ENCODE measurements around the gene CROCC2. TPM values are rescaled to one million over a fixed set of nuclear protein-coding genes. Genes with fewer than 3 reads are reported as not detected.

The CROCC2 gene
- total RNA-seq, 1 donor from 2014 or later: not detected

DNA sequence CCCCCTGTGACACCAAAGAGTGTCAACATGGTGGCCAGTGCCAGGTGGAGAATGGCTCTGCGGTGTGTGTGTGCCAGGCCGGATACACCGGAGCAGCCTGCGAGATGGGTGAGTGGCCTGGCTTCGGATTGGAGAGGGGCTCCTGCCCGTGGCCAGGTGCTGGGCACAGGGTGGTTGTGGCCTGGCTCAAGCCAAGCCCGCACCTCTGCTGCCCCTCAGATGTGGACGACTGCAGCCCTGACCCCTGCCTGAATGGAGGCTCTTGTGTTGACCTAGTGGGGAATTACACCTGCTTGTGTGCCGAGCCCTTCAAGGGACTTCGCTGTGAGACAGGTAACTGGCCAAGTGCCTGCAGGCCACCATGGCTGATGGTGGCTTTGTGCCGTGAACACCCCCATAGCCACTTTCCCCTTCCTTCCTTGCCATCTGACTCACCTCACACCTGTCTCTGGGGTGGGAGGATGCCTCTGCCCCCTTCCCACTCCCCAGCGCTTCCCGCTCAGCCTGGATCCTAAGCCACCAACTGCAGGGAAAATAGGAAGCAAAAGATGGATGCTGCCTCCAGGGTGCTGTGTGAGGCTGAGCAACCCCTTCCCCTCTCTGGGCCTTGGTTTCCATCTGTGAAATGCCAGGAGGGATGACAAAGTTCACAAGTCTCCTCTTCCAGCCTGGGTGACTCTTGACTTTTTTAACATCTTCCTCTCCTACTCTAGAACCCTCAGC, 134.1 kb downstream of the CROCC2 start:
- no peak for DNase-seq

DNA sequence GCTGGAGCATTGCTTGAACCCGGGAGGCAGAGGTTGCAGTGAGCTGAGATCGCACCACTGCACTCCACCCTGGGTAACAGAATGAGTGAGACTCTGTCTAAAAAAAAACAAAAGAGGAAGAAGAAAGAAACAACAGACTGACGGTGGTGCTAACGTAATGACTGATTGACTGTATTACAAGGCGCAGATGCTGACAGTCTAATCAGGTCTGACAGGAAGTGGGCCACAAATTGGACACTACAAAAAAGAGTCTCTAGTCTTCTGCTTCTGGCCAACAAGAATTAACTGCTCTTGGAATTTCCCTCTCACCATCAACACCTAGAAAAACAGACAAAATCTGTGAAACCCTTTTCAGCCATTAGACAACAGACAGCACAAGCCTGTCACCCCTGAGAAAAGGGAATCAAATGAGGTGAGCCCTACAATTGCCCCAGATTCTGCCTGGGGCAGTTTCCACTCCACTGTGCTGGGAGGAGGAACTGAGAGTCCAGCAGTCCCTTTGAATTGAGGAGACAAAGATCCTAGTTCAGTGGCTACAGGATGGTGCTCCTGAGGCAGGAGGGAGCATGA, 135.5 kb downstream of the CROCC2 start:
- no peak for DNase-seq

Other genes starting within 250 kb of the CROCC2 start
- gene AQP12B, start 223.5 kb upstream of the CROCC2 start, total RNA-seq: not detected in 2 replicates
- gene AQP12A, start 214.5 kb upstream of the CROCC2 start, total RNA-seq: not detected in 2 replicates
- gene KIF1A, start 86.1 kb upstream of the CROCC2 start, total RNA-seq: 0.05 TPM in 1 of 2 replicates, not detected in the other
- not detected in 2 replicates for gene AGXT, start 37.5 kb upstream of the CROCC2 start, total RNA-seq
- not detected in 2 replicates for gene MAB21L4, start 10.2 kb upstream of the CROCC2 start, total RNA-seq
- 23.4 and 25.2 TPM in 2 replicates for gene SNED1, start 92.3 kb downstream of the CROCC2 start, total RNA-seq
- gene MTERF4, start 196.0 kb downstream of the CROCC2 start, total RNA-seq: 37.6 and 43.2 TPM in 2 replicates
- 4.4 and 9.2 TPM in 2 replicates for gene PASK, start 243.1 kb downstream of the CROCC2 start, total RNA-seq
- 47.6 and 55.1 TPM in 2 replicates for gene PPP1R7, start 244.1 kb downstream of the CROCC2 start, total RNA-seq